Measurements from ENCODE around the gene LTBP3.
"Not testable (repeated sequence)": the region's sequence is repeated elsewhere in the genome, so short reads cannot be mapped to it uniquely, and the experiment has no call there.

The LTBP3 gene

GRCh38 chr11:65571940-65572339, 13.8 kb upstream of the LTBP3 start:
- no peak for DNase-seq (ENCODE audit: low read depth in 2 of 2)

GRCh38 chr11:65571420-65571819, 13.3 kb upstream of the LTBP3 start:
- DNase-seq (ENCODE audit: low read depth in 2 of 2) = no peak

- peak; percentile 100 for DNase-seq (ENCODE audit: low read depth in 2 of 2)
Observed at GRCh38 chr11:65569973-65570918, 12.1 kb upstream of the LTBP3 start, which contains the start of gene ZNRD2. TSS of gene ZNRD2 (plus strand) at chr11:65570477. CDS start at chr11:65570492, 15 bp downstream.

GRCh38 chr11:65569164-65569972, 11.2 kb upstream of the LTBP3 start:
- DNase-seq (ENCODE audit: low read depth in 2 of 2) = no peak

GRCh38 chr11:65565624-65566453, 7.7 kb upstream of the LTBP3 start:
- DNase-seq (ENCODE audit: low read depth in 2 of 2) = no peak

- DNase-seq (ENCODE audit: low read depth in 2 of 2) = not testable (repeated sequence)
Observed at GRCh38 chr11:65564879-65565559, 6.9 kb upstream of the LTBP3 start.

- no peak for DNase-seq (ENCODE audit: low read depth in 2 of 2)
Observed at GRCh38 chr11:65563601-65564000, 5.4 kb upstream of the LTBP3 start.

GRCh38 chr11:65562788-65563187, 4.6 kb upstream of the LTBP3 start:
- no peak for DNase-seq (ENCODE audit: low read depth in 2 of 2)

GRCh38 chr11:65562020-65562419, 3.9 kb upstream of the LTBP3 start:
- DNase-seq (ENCODE audit: low read depth in 2 of 2) = no peak

GRCh38 chr11:65560555-65561418, 2.6 kb upstream of the LTBP3 start:
- no peak for DNase-seq (ENCODE audit: low read depth in 2 of 2)

- no peak for DNase-seq (ENCODE audit: low read depth in 2 of 2)
Observed at GRCh38 chr11:65559951-65560537, 1.9 kb upstream of the LTBP3 start.

GRCh38 chr11:65559535-65559934, 1.4 kb upstream of the LTBP3 start:
- DNase-seq (ENCODE audit: low read depth in 2 of 2) = no peak

- no peak for DNase-seq (ENCODE audit: low read depth in 2 of 2)
Observed at GRCh38 chr11:65558930-65559509, 861 bp upstream of the LTBP3 start.

GRCh38 chr11:65557280-65558001, 718 bp downstream of the LTBP3 start:
- no peak for DNase-seq (ENCODE audit: low read depth in 2 of 2)

GRCh38 chr11:65556470-65557279, 1.5 kb downstream of the LTBP3 start:
- DNase-seq (ENCODE audit: low read depth in 2 of 2) = no peak

- no peak for DNase-seq (ENCODE audit: low read depth in 2 of 2)
Observed at GRCh38 chr11:65555693-65556231, 2.4 kb downstream of the LTBP3 start.

GRCh38 chr11:65554842-65555430, 3.2 kb downstream of the LTBP3 start:
- DNase-seq (ENCODE audit: low read depth in 2 of 2) = no peak

Measured in stimulated activated CD8-positive, alpha-beta memory T cell treated with anti-CD3 and anti-CD28 coated beads, Interleukin-15, amount 100 ng/mL, for 48 hours (primary cell).